Chondrocyte (in vitro differentiated cells): ENCODE measurements around the gene WDR5B. TPM values are rescaled to one million over a fixed set of nuclear protein-coding genes. Genes with fewer than 3 reads are reported as not detected.

Source experiments
- DNase-seq: peaks from one replicate; pipeline ENCODE4 v3.0.0; 2021; ENCODE audit warnings: mixed read lengths, low spot score
- H3K27ac Mint-ChIP-seq: one replicate; pipeline ENCODE4 v1.8.0; 2021; ENCODE audit warnings: mild to moderate bottlenecking, moderate library complexity, mixed read lengths; ENCODE audit not compliant: unreplicated experiment
- H3K27me3 Mint-ChIP-seq: 2 replicates; pipeline ENCODE4 v1.8.0; 2021; ENCODE audit warnings: low read depth, mixed read lengths
- H3K36me3 Mint-ChIP-seq: 2 replicates; pipeline ENCODE4 v1.8.0; 2021; ENCODE audit warnings: low read depth, mixed read lengths
- H3K4me1 Mint-ChIP-seq: 2 replicates; pipeline ENCODE4 v1.8.0; 2021; ENCODE audit warnings: low read depth, mild to moderate bottlenecking, mixed read lengths
- H3K4me3 Mint-ChIP-seq: one replicate; pipeline ENCODE4 v1.8.0; 2021; ENCODE audit warnings: mild to moderate bottlenecking, moderate library complexity, mixed read lengths; ENCODE audit not compliant: unreplicated experiment
- H3K9me3 Mint-ChIP-seq: 2 replicates; pipeline ENCODE4 v1.8.0; 2021; ENCODE audit warnings: low read depth, mixed read lengths
- CTCF ChIP-seq: fragments of 200-600 bp; sonication (generic); IDR thresholded peaks from 2 replicates; pipeline ENCODE4 v1.5.0; 2021; ENCODE audit warnings: antibody characterized with exemption, mild to moderate bottlenecking, moderate library complexity
- total RNA-seq: library from RNA; stranded (reverse); gene quantifications from 3 replicates; pipeline ENCODE4 v1.2.1, GENCODE V29; 2021

The WDR5B gene
- total RNA-seq, 1 donor from 2014 or later, result 5.0 TPM

GRCh38 chr3:122392868-122393844, 22.7 kb downstream of the WDR5B start:
- H3K27ac Mint-ChIP-seq, result no peak overlapping the region
- no peak overlapping the region for H3K4me3 Mint-ChIP-seq
- no peaks in the 10 kb centered on the region for H3K9me3 Mint-ChIP-seq
- TF ChIP-seq CTCF, result peak; percentile 88
- no peak for DNase-seq
- peaks cover 13% of the 10 kb centered on the region for H3K4me1 Mint-ChIP-seq
- H3K27me3 Mint-ChIP-seq, result no peaks in the 10 kb centered on the region
- H3K36me3 Mint-ChIP-seq, result no peaks in the 10 kb centered on the region

- H3K27me3 Mint-ChIP-seq, result no peaks in the 10 kb centered on the region
- no peaks in the 10 kb centered on the region for H3K9me3 Mint-ChIP-seq
- H3K36me3 Mint-ChIP-seq, result peaks cover under 1% of the 10 kb centered on the region
- no peak for TF ChIP-seq CTCF
- H3K4me1 Mint-ChIP-seq, result peaks cover 10% of the 10 kb centered on the region
- no peak for DNase-seq
- H3K4me3 Mint-ChIP-seq, result no peak overlapping the region
- H3K27ac Mint-ChIP-seq, result no peak overlapping the region
Measured at GRCh38 chr3:122391681-122392446, 24.0 kb downstream of the WDR5B start.

GRCh38 chr3:122390665-122391064, 25.2 kb downstream of the WDR5B start:
- no peaks in the 10 kb centered on the region for H3K27me3 Mint-ChIP-seq
- DNase-seq, result no peak
- no peak overlapping the region for H3K4me3 Mint-ChIP-seq
- H3K36me3 Mint-ChIP-seq, result peaks cover 2% of the 10 kb centered on the region
- H3K27ac Mint-ChIP-seq, result no peak overlapping the region
- H3K4me1 Mint-ChIP-seq, result peaks cover 10% of the 10 kb centered on the region
- TF ChIP-seq CTCF, result no peak
- no peaks in the 10 kb centered on the region for H3K9me3 Mint-ChIP-seq

GRCh38 chr3:122389892-122390291, 26.0 kb downstream of the WDR5B start:
- H3K27ac Mint-ChIP-seq, result no peak overlapping the region
- H3K4me1 Mint-ChIP-seq, result peaks cover 13% of the 10 kb centered on the region
- no peak for DNase-seq
- peaks cover 2% of the 10 kb centered on the region for H3K36me3 Mint-ChIP-seq
- no peaks in the 10 kb centered on the region for H3K27me3 Mint-ChIP-seq
- TF ChIP-seq CTCF, result no peak
- H3K9me3 Mint-ChIP-seq, result no peaks in the 10 kb centered on the region
- H3K4me3 Mint-ChIP-seq, result no peak overlapping the region

GRCh38 chr3:122389197-122389596, 26.7 kb downstream of the WDR5B start:
- no peak for DNase-seq
- TF ChIP-seq CTCF, result no peak
- Mint-ChIP-seq H3K27ac (no peak overlapping the region), H3K4me1 (peaks cover 18% of the 10 kb centered on the region), H3K4me3 (no peak overlapping the region), H3K27me3 (no peaks in the 10 kb centered on the region), H3K36me3 (peaks cover 2% of the 10 kb centered on the region), H3K9me3 (no peaks in the 10 kb centered on the region)
